ENCODE results near the gene ABCB8.

ABCB8 gene

DNA sequence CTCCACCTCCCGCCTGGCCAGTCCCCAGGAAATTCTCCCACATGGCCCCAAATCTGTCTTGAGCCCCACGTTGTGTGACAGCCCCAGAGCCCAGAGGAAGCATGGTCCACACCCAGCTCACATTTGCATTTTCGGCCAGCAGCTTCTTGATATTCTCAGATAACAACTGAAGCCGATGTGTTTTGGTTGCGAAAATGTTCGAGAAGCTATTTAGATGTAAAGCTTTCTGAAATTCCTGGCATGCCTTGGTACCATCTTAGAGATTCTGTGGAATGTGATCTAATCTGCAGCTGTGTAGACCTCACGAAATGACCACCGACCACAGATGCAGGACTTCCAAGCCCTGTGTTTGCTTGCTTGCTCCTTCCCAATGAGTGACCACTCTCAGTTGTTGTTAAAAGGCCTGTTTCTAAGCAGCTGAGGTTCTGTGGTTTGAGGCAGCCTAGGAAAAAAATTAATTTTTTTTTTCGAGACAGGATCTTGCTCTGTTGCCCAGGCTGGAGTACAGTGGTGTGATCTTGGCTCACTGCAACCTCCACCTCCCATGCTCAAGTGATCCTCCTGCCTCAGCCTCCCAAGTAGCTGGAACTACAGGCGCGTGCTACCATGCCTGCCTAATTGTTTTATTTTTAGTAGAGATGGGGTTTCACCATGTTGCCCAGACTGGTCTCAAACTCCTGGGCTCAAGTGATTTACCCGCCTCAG lies 40.0 kb downstream of the ABCB8 start:
- in situ Hi-C loops (cut with MboI; ENCODE audit: low pct_unique_long_range_greater_than_20kb, low sequenced_read_pairs, unreplicated experiment), result no loop called here
- TF ChIP-seq, protein P1, sequence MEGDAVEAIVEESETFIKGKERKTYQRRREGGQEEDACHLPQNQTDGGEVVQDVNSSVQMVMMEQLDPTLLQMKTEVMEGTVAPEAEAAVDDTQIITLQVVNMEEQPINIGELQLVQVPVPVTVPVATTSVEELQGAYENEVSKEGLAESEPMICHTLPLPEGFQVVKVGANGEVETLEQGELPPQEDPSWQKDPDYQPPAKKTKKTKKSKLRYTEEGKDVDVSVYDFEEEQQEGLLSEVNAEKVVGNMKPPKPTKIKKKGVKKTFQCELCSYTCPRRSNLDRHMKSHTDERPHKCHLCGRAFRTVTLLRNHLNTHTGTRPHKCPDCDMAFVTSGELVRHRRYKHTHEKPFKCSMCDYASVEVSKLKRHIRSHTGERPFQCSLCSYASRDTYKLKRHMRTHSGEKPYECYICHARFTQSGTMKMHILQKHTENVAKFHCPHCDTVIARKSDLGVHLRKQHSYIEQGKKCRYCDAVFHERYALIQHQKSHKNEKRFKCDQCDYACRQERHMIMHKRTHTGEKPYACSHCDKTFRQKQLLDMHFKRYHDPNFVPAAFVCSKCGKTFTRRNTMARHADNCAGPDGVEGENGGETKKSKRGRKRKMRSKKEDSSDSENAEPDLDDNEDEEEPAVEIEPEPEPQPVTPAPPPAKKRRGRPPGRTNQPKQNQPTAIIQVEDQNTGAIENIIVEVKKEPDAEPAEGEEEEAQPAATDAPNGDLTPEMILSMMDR (IDR thresholded peaks at IDR 0.05; ENCODE audit: extremely low read depth, insufficient read depth, missing control alignments), result no peak
- DNase-seq (ENCODE audit: low spot score), result no peak

DNA sequence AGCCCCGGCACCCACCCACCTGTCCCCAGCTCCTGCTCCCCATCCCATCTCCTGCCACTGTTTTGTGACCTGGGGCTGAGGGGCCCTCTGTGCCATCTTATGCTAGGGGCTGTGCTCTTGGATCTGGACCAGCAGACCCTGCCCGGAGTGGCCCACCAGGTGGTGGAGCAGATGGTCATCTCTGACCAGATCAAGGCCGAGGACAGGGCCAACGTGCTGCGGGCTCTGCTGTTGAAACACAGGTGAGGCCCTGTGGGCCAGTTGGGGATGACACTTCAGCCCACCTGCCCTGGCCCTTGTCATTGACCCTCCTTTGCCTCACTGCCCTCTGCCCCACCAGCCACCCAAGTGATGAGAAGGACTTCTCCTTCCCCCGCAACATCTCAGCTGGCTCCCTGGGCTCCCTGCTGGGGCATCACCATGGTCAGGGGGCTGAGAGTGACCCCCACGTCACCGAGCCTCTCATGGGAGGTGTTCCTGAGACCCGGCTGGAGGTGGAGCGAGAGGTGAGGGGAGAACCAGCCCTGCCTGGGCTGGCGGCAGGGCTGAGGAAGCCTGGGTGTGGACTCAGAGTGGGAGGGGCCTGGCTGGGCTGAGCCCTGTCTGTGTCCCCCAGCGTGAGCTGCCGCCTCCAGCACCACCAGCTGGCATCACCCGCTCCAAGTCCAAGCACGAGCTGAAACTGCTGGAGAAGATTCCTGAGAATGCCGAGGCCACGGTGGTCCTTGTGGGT lies 41.8 kb downstream of the ABCB8 start:
- DNase-seq (ENCODE audit: low spot score), result no peak
- in situ Hi-C loops (cut with MboI; ENCODE audit: low pct_unique_long_range_greater_than_20kb, low sequenced_read_pairs, unreplicated experiment), result no loop called here
- TF ChIP-seq, protein P1 (IDR thresholded peaks at IDR 0.05; ENCODE audit: extremely low read depth, insufficient read depth, missing control alignments), result no peak

DNA sequence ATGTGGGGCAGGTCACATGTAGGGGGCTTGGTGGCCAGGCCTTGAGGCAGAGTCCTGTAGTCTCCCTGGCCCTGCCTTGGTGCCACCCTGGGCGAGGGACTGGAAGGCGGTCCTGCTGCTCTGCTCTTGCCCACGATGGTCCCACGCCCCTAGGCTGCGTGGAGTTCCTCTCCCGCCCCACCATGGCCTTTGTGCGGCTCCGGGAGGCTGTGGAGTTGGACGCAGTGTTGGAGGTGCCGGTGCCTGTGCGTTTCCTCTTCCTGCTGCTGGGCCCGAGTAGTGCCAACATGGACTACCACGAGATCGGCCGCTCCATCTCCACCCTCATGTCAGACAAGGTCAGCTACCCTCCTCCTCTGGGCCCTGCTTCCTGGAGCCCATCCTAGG lies 42.3 kb downstream of the ABCB8 start:
- TF ChIP-seq, protein P1 (IDR thresholded peaks at IDR 0.05; ENCODE audit: extremely low read depth, insufficient read depth, missing control alignments), result no peak
- no peak for DNase-seq (ENCODE audit: low spot score)
- in situ Hi-C loops (cut with MboI; ENCODE audit: low pct_unique_long_range_greater_than_20kb, low sequenced_read_pairs, unreplicated experiment), result no loop called here

DNA sequence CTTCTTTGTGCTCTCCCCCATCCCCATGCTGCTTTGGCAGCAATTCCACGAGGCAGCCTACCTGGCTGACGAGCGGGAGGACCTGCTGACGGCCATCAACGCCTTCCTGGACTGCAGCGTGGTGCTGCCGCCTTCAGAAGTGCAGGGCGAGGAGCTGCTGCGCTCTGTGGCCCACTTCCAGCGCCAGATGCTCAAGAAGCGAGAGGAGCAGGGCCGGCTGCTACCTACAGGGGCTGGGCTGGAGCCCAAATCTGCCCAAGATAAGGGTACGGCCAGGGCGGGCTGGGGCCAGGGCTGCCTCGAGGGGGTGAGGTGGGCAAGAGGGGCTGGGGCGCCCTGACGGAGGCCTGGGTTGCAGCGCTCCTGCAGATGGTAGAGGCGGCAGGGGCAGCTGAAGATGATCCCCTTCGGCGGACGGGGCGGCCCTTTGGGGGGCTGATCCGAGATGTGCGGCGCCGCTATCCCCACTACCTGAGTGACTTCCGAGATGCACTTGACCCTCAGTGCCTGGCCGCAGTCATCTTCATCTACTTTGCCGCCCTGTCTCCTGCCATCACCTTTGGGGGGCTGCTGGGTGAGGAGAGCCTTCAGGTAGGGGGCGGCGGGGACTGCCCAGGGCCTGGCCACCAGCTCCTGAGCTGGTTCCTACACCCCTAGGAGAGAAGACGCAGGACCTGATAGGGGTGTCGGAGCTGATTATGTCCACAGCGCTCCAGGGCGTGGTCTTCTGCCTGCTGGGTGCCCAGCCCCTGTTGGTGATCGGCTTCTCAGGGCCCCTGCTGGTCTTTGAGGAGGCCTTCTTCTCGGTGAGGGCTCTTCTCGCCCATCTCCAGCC lies 43.0 kb downstream of the ABCB8 start:
- DNase-seq (ENCODE audit: low spot score), result no peak
- in situ Hi-C loops (cut with MboI; ENCODE audit: low pct_unique_long_range_greater_than_20kb, low sequenced_read_pairs, unreplicated experiment), result no loop called here

DNA sequence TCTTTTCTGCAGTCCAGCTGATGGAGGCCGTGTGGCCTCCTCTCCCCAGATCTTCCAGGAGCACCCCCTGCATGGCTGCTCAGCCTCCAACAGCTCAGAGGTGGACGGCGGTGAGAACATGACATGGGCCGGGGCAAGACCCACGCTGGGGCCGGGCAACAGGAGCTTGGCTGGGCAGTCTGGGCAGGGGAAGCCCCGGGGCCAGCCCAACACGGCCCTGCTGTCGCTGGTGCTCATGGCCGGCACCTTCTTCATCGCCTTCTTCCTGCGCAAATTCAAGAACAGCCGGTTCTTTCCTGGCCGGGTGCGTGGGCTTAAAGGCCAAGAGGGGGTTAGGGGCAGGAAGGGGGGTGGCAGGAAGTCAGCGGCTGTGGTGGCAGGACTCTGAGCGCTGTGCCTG lies 45.7 kb downstream of the ABCB8 start:
- TF ChIP-seq, protein P1 (IDR thresholded peaks at IDR 0.05; ENCODE audit: extremely low read depth, insufficient read depth, missing control alignments), result no peak
- in situ Hi-C loops (cut with MboI; ENCODE audit: low pct_unique_long_range_greater_than_20kb, low sequenced_read_pairs, unreplicated experiment), result no loop called here

More for the DNA sequence above, 43.0 kb downstream of the ABCB8 start:
- TF ChIP-seq, protein P1 (IDR thresholded peaks at IDR 0.05; ENCODE audit: extremely low read depth, insufficient read depth, missing control alignments), result no peak

DNA sequence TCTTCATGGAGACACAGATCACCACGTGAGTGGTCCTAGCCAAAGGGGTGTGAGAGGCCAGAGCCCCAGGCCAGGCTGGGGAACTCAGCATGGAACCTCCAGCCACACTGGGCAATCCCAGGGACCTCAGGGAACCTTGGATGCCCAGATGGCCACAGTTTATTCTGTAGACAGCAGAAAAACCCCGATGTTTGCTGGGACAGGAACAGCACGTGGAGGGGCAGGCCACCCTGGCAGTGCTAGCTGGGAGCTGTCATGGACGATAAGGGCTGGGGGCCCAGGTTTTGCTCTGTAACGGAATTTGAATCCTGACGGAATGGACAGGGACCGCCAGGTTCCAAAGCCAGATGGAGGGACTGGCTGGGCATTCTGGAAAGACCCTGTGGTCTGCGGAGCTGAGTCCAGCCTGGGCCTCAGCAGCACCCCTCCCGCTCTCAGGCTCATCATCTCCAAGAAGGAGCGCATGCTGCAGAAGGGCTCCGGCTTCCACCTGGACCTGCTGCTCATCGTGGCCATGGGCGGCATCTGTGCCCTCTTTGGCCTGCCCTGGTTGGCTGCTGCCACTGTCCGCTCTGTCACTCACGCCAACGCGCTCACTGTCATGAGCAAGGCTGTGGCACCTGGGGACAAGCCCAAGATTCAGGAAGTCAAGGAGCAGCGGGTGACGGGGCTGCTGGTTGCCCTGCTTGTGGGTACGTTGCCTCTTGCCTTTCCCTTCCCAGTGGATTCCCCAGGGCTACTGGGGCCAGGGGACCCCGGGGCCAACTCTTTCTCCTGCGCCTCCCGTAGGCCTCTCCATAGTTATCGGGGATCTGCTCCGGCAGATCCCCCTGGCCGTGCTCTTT lies 46.8 kb downstream of the ABCB8 start:
- TF ChIP-seq, protein P1 (IDR thresholded peaks at IDR 0.05; ENCODE audit: extremely low read depth, insufficient read depth, missing control alignments), result no peak
- DNase-seq (ENCODE audit: low spot score), result no peak
- in situ Hi-C loops (cut with MboI; ENCODE audit: low pct_unique_long_range_greater_than_20kb, low sequenced_read_pairs, unreplicated experiment), result no loop called here

More for the DNA sequence above, 45.7 kb downstream of the ABCB8 start:
- no peak for DNase-seq (ENCODE audit: low spot score)

Measured in GM13977 (cell line).